ENCODE measurements around the gene ARNT2.

DNA sequence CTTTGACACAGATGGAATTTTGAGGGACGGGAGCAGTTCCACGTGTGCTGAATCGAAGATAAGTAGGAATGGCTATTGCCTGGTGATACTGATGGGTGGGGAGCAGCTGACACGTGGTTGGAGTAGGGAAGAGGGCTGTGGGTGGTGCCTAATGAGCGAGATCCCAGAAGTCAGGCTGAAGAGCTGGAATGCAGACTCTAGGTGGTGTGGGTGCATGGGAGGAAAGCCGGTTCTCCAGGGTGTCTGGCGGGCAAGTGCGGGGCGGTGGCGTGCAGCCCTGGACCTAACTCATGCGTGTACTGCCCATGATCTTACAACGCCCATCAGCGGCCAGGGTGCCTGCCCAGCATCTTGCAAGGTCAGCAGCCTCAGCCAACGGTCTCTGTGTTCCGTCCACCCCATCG lies 63.1 kb downstream of the ARNT2 start:
- no peak for TF ChIP-seq POLR2A (IDR thresholded peaks at IDR 0.05)
- no peak for TF ChIP-seq CTCF (IDR thresholded peaks at IDR 0.05)

Measured in testis (tissue), 2 donors.